HL-60 (cell line): Measurements from ENCODE around the gene NT5C2.

ENCODE experiments used
- DNase-seq, 2 experiments: peaks; one replicate each; pipeline ENCODE4 v3.0.0-alpha.2; 2010 to 2020; ENCODE audit warnings: low read depth in 1 of 2, low spot score in 1 of 2
- H3K27ac ChIP-seq: fragments of 250-450 bp; sonication (Bioruptor Pico); replicated peaks from 2 replicates; pipeline ENCODE4 v1.5.1; 2020; ENCODE audit warnings: mild to moderate bottlenecking, moderate library complexity
- H3K27me3 ChIP-seq: fragments of 250-450 bp; sonication (Bioruptor Pico); 2 replicates; pipeline ENCODE4 v1.5.1; 2021; ENCODE audit warnings: mild to moderate bottlenecking, moderate library complexity; ENCODE audit not compliant: insufficient read depth, poor library complexity, severe bottlenecking
- H3K4me3 ChIP-seq: replicated peaks from 2 replicates; pipeline ENCODE4 v1.5.1; 2011; ENCODE audit warnings: mild to moderate bottlenecking, control low read depth, low read length; ENCODE audit not compliant: insufficient read depth
- GABPA ChIP-seq: IDR thresholded peaks from 2 replicates; pipeline ENCODE4 v1.6.1; 2012; ENCODE audit warnings: low read depth
- POLR2AphosphoS5 ChIP-seq: IDR thresholded peaks from 2 replicates; pipeline ENCODE4 v1.6.1; 2012; ENCODE audit warnings: low read depth
- SPI1 ChIP-seq: IDR thresholded peaks from 2 replicates; pipeline ENCODE4 v1.6.1; 2012; ENCODE audit warnings: low read depth, mild to moderate bottlenecking, borderline replicate concordance
- TF ChIP-seq, protein P1 (sequence below): IDR thresholded peaks from 2 replicates; pipeline ENCODE4 v1.6.1; 2012; ENCODE audit warnings: low read depth; ENCODE audit not compliant: insufficient replicate concordance
- TF ChIP-seq, protein P2 (sequence below): IDR thresholded peaks from one replicate; pipeline ENCODE4 v1.5.1; 2011; ENCODE audit warnings: low read length, control low read depth, inconsistent platforms; ENCODE audit not compliant: insufficient read depth

NT5C2 gene

GRCh38 chr10:103117247-103117646 is 75.8 kb downstream of the NT5C2 start:
- no peaks in the 10 kb centered on the region for H3K27me3 ChIP-seq
- DNase-seq = no peak
- no peak overlapping the region for H3K27ac ChIP-seq

GRCh38 chr10:103114876-103115275 is 78.2 kb downstream of the NT5C2 start:
- H3K27ac ChIP-seq = no peak overlapping the region
- no peak for TF ChIP-seq GABPA
- TF ChIP-seq, protein P1, sequence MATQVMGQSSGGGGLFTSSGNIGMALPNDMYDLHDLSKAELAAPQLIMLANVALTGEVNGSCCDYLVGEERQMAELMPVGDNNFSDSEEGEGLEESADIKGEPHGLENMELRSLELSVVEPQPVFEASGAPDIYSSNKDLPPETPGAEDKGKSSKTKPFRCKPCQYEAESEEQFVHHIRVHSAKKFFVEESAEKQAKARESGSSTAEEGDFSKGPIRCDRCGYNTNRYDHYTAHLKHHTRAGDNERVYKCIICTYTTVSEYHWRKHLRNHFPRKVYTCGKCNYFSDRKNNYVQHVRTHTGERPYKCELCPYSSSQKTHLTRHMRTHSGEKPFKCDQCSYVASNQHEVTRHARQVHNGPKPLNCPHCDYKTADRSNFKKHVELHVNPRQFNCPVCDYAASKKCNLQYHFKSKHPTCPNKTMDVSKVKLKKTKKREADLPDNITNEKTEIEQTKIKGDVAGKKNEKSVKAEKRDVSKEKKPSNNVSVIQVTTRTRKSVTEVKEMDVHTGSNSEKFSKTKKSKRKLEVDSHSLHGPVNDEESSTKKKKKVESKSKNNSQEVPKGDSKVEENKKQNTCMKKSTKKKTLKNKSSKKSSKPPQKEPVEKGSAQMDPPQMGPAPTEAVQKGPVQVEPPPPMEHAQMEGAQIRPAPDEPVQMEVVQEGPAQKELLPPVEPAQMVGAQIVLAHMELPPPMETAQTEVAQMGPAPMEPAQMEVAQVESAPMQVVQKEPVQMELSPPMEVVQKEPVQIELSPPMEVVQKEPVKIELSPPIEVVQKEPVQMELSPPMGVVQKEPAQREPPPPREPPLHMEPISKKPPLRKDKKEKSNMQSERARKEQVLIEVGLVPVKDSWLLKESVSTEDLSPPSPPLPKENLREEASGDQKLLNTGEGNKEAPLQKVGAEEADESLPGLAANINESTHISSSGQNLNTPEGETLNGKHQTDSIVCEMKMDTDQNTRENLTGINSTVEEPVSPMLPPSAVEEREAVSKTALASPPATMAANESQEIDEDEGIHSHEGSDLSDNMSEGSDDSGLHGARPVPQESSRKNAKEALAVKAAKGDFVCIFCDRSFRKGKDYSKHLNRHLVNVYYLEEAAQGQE = no peak
- TF ChIP-seq POLR2AphosphoS5 = no peak
- DNase-seq = no peak
- no peaks in the 10 kb centered on the region for H3K27me3 ChIP-seq
- no peak overlapping the region for H3K4me3 ChIP-seq

More at GRCh38 chr10:103117247-103117646, 75.8 kb downstream of the NT5C2 start:
- TF ChIP-seq, protein P2, sequence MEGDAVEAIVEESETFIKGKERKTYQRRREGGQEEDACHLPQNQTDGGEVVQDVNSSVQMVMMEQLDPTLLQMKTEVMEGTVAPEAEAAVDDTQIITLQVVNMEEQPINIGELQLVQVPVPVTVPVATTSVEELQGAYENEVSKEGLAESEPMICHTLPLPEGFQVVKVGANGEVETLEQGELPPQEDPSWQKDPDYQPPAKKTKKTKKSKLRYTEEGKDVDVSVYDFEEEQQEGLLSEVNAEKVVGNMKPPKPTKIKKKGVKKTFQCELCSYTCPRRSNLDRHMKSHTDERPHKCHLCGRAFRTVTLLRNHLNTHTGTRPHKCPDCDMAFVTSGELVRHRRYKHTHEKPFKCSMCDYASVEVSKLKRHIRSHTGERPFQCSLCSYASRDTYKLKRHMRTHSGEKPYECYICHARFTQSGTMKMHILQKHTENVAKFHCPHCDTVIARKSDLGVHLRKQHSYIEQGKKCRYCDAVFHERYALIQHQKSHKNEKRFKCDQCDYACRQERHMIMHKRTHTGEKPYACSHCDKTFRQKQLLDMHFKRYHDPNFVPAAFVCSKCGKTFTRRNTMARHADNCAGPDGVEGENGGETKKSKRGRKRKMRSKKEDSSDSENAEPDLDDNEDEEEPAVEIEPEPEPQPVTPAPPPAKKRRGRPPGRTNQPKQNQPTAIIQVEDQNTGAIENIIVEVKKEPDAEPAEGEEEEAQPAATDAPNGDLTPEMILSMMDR = no peak
- no peak for TF ChIP-seq SPI1
- TF ChIP-seq POLR2AphosphoS5 = no peak
- no peak for TF ChIP-seq GABPA
- TF ChIP-seq, protein P1 = no peak
- no peak overlapping the region for H3K4me3 ChIP-seq

GRCh38 chr10:103111918-103112877 is 80.9 kb downstream of the NT5C2 start:
- TF ChIP-seq GABPA (no peak), SPI1 (no peak), POLR2AphosphoS5 (no peak)
- TF ChIP-seq, protein P2 = no peak
- TF ChIP-seq, protein P1 = no peak
- DNase-seq = no peak
- H3K27me3 ChIP-seq = no peaks in the 10 kb centered on the region
- H3K27ac ChIP-seq = no peak overlapping the region
- H3K4me3 ChIP-seq = no peak overlapping the region
